ENCODE results near the gene ZEB1.

ZEB1 gene

GRCh38 chr10:31318854-31319601 lies at the start of gene ZEB1:
TSS of gene ZEB1 (plus strand) at chr10:31319216. CDS start at chr10:31319235, 19 bp downstream.
- peak; percentile 26 for TF ChIP-seq CTCF (IDR thresholded peaks at IDR 0.05; ENCODE audit: borderline replicate concordance, control extremely low read depth, extremely low read depth, insufficient read depth, missing control alignments)
- in situ Hi-C loops (cut with MboI; ENCODE audit: low sequenced_read_pairs, unreplicated experiment) = no loop called here
- DNase-seq (ENCODE audit: low spot score) = peak; percentile 89

- in situ Hi-C loops (cut with MboI; ENCODE audit: low sequenced_read_pairs, unreplicated experiment) = no loop called here
- DNase-seq (ENCODE audit: low spot score) = no peak
- TF ChIP-seq CTCF (IDR thresholded peaks at IDR 0.05; ENCODE audit: borderline replicate concordance, control extremely low read depth, extremely low read depth, insufficient read depth, missing control alignments) = no peak
These were observed 48.1 kb upstream of the ZEB1 start for GRCh38 chr10:31270954-31271353.

DNA sequence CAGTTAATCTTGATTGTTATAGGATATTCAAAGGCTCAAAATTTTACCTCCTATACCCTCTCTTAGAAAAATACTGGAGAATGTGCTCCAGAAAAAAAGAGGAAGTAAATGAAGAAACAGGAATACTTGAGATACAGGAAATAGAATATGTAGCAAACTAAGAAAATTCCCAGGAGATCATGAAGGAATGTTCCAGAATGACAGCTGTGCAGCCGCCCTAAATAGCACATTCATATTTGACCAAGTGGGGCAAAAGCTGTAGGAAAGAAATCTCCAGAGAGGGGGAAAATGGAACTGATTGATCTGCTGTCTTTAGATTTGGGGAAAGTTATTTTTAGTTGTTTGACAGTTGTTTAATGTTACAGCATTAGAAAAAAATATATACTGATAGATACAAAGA lies 46.2 kb upstream of the ZEB1 start:
- in situ Hi-C loops (cut with MboI; ENCODE audit: low sequenced_read_pairs, unreplicated experiment) = no loop called here
- no peak for TF ChIP-seq CTCF (IDR thresholded peaks at IDR 0.05; ENCODE audit: borderline replicate concordance, control extremely low read depth, extremely low read depth, insufficient read depth, missing control alignments)
- DNase-seq (ENCODE audit: low spot score) = no peak

- no peak for TF ChIP-seq CTCF (IDR thresholded peaks at IDR 0.05; ENCODE audit: borderline replicate concordance, control extremely low read depth, extremely low read depth, insufficient read depth, missing control alignments)
- in situ Hi-C loops (cut with MboI; ENCODE audit: low sequenced_read_pairs, unreplicated experiment) = no loop called here
- DNase-seq (ENCODE audit: low spot score) = no peak
These were observed 45.2 kb upstream of the ZEB1 start for GRCh38 chr10:31273789-31274188.

DNA sequence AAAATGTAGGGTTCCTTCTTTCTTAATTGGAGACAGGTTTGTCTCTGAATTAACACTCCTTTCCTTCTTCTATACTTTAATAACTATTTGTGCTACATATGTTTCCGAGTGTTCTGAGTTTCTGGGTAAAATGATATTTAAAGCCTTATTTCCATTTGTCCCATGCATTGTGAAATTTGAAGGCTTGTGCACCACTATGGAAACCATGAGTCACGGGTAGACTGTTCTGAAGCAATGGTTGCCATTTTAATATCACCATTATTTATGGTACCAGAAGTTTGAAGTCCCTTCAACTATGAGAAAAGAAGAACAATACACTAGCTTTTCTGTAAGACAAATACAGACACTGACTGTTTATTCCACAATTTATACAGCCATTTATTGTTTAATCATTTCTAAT lies 44.7 kb upstream of the ZEB1 start:
- no peak for TF ChIP-seq CTCF (IDR thresholded peaks at IDR 0.05; ENCODE audit: borderline replicate concordance, control extremely low read depth, extremely low read depth, insufficient read depth, missing control alignments)
- in situ Hi-C loops (cut with MboI; ENCODE audit: low sequenced_read_pairs, unreplicated experiment) = no loop called here
- DNase-seq (ENCODE audit: low spot score) = no peak

DNA sequence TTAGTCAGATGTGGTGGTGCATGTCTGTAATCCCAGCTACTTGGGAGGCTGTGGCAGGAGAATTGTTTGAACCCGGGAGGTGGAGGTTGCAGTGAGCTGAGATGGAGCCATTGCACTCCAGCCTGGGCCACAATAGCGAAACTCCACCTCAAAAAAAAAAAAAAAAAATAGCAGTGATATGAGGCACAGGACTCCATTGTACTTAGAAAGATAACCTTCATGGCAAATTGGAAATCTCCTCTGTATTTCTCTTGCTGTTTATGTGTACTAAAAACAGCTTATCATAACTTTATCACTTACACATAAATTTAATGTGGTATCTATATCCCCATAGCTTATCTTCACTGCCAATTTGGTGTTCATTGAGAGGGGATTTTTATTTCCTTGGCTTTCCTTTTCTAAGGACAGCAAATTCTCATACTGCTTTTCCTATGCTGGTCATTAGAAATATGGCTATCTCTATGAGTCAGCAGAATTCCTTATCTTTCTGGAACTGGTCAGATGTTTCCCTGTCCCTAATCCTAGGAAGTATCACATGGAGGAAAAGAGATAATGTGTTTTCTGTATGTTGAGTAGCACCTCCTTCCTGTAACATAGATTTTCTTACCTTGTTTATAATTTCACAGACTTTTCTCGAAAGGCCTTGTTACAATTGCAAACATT lies 40.6 kb upstream of the ZEB1 start:
- DNase-seq (ENCODE audit: low spot score) = no peak
- in situ Hi-C loops (cut with MboI; ENCODE audit: low sequenced_read_pairs, unreplicated experiment) = no loop called here
- no peak for TF ChIP-seq CTCF (IDR thresholded peaks at IDR 0.05; ENCODE audit: borderline replicate concordance, control extremely low read depth, extremely low read depth, insufficient read depth, missing control alignments)
